ENCODE data around the gene CCNE1.

Gene CCNE1

DNA sequence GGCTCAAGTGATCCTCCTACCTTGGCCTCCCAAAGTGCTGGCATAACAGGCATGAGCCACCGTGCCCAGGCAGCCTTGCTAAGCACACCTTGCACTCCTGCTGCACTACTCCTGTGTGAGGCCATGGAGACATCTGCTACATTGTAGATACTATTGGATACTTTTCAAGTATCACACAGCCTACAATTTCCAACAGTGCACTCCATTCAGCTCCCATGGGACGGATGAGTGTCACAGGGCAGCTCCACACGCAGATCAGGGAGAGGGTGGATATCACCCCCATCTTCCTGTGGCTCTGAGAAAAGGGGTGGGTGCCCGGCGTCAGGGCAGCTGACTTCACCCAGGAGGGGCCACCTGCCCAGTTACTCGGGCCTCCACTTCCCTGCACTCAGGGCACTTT lies 39.1 kb upstream of the CCNE1 start:
- no peak for TF ChIP-seq CTCF (conservative IDR thresholded peaks at IDR 0.05; ENCODE audit: low read length)
- H3K4me3 ChIP-seq (ENCODE audit: low read length, poor library complexity, severe bottlenecking) = no peak overlapping the region
- no peaks in the 10 kb centered on the region for H3K36me3 ChIP-seq (ENCODE audit: insufficient read depth, low read length)
- H3K9ac ChIP-seq (ENCODE audit: low read depth, low read length, poor library complexity, severe bottlenecking) = no peak overlapping the region
- H4K20me1 ChIP-seq (ENCODE audit: insufficient read depth, low read length, poor library complexity, severe bottlenecking) = no peaks in the 10 kb centered on the region
- H3K4me2 ChIP-seq (ENCODE audit: low read depth, low read length, poor library complexity, severe bottlenecking) = no peak overlapping the region
- H3K27me3 ChIP-seq (ENCODE audit: insufficient read depth, low read length, poor library complexity, severe bottlenecking) = no peaks in the 10 kb centered on the region
- no peak overlapping the region for H2AFZ ChIP-seq (ENCODE audit: low read length)
- H3F3A ChIP-seq (ENCODE audit: low read depth) = no peaks in the 10 kb centered on the region
- H3K4me1 ChIP-seq (ENCODE audit: insufficient read depth, low read length, poor library complexity, severe bottlenecking) = peaks cover 11% of the 10 kb centered on the region
- no peaks in the 10 kb centered on the region for H3K9me3 ChIP-seq (ENCODE audit: insufficient read depth, low read depth, low read length)
- no peaks in the 10 kb centered on the region for H3K79me2 ChIP-seq (ENCODE audit: insufficient read depth, low read length)
- no peaks in the 10 kb centered on the region for H3K9me2 ChIP-seq (replicated peaks; ENCODE audit: low read depth, low read length)

DNA sequence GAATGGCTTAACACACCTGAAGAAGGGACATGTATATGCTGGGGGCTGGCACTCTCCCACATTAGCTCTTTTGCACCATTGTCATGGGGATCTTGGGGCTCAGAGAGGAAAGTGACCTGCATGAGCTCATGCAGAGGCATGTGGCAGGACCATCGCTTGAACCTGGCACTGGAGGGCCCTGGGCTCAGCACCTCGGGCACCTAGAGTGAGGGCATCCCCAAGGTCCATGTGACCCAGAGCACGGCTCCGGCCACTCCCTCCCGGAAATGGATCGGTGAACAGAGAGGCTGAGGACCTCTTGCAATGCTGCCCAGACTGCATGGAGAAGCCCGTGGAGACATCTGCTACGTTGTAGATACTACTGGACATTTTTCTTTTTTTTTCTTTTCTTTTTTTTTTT lies 38.6 kb upstream of the CCNE1 start:
- TF ChIP-seq EZH2phosphoT487 (IDR thresholded peaks at IDR 0.05; ENCODE audit: borderline replicate concordance) (no peak), CTCF (conservative IDR thresholded peaks at IDR 0.05; ENCODE audit: low read length) (no peak)
- Histone ChIP-seq H3K27me3 (ENCODE audit: insufficient read depth, low read length, poor library complexity, severe bottlenecking) (no peaks in the 10 kb centered on the region), H3K4me3 (ENCODE audit: low read length, poor library complexity, severe bottlenecking) (no peak overlapping the region), H4K20me1 (ENCODE audit: insufficient read depth, low read length, poor library complexity, severe bottlenecking) (no peaks in the 10 kb centered on the region), H3F3A (ENCODE audit: low read depth) (no peaks in the 10 kb centered on the region), H3K9ac (ENCODE audit: low read depth, low read length, poor library complexity, severe bottlenecking) (no peak overlapping the region), H3K79me2 (ENCODE audit: insufficient read depth, low read length) (no peaks in the 10 kb centered on the region), H3K9me3 (ENCODE audit: insufficient read depth, low read depth, low read length) (no peaks in the 10 kb centered on the region), H3K36me3 (ENCODE audit: insufficient read depth, low read length) (no peaks in the 10 kb centered on the region), H3K4me1 (ENCODE audit: insufficient read depth, low read length, poor library complexity, severe bottlenecking) (peaks cover 11% of the 10 kb centered on the region), H3K4me2 (ENCODE audit: low read depth, low read length, poor library complexity, severe bottlenecking) (no peak overlapping the region), H3K9me2 (replicated peaks; ENCODE audit: low read depth, low read length) (no peaks in the 10 kb centered on the region), H2AFZ (ENCODE audit: low read length) (no peak overlapping the region)

DNA sequence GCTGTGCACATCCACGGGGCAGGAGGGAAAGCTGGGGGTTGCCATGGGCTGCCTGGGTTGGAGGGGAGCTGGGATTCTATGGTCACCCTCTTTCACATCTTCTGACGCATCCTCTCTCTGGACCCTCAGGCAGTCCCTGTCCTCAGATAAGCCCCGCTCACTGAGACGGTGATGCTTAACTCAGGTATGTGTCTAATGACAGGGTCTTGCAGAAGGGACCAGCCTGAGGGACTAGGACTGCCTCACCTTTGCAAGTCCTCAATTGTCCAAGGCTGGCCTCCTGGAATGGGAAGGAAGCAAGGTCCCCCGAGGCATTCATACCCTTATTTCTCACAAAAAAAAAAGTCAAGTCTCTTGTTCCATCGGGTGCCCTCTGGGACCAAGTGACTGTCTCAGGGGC lies 37.7 kb upstream of the CCNE1 start:
- no peaks in the 10 kb centered on the region for H3K79me2 ChIP-seq (ENCODE audit: insufficient read depth, low read length)
- H3K9ac ChIP-seq (ENCODE audit: low read depth, low read length, poor library complexity, severe bottlenecking) = no peak overlapping the region
- no peak for TF ChIP-seq EZH2phosphoT487 (IDR thresholded peaks at IDR 0.05; ENCODE audit: borderline replicate concordance)
- no peak for TF ChIP-seq CTCF (conservative IDR thresholded peaks at IDR 0.05; ENCODE audit: low read length)
- H3K27me3 ChIP-seq (ENCODE audit: insufficient read depth, low read length, poor library complexity, severe bottlenecking) = no peaks in the 10 kb centered on the region
- H3K36me3 ChIP-seq (ENCODE audit: insufficient read depth, low read length) = no peaks in the 10 kb centered on the region
- H3K4me3 ChIP-seq (ENCODE audit: low read length, poor library complexity, severe bottlenecking) = no peak overlapping the region
- H3K9me2 ChIP-seq (replicated peaks; ENCODE audit: low read depth, low read length) = no peaks in the 10 kb centered on the region
- H2AFZ ChIP-seq (ENCODE audit: low read length) = no peak overlapping the region
- H3K9me3 ChIP-seq (ENCODE audit: insufficient read depth, low read depth, low read length) = no peaks in the 10 kb centered on the region
- H3K4me2 ChIP-seq (ENCODE audit: low read depth, low read length, poor library complexity, severe bottlenecking) = no peak overlapping the region
- H4K20me1 ChIP-seq (ENCODE audit: insufficient read depth, low read length, poor library complexity, severe bottlenecking) = no peaks in the 10 kb centered on the region
- no peaks in the 10 kb centered on the region for H3F3A ChIP-seq (ENCODE audit: low read depth)
- peaks cover 11% of the 10 kb centered on the region for H3K4me1 ChIP-seq (ENCODE audit: insufficient read depth, low read length, poor library complexity, severe bottlenecking)
